HepG2 (cell line): Measurements from ENCODE around the gene FSD2. TPM values are rescaled to one million over a fixed set of nuclear protein-coding genes. Genes with fewer than 3 reads are reported as not detected.

Source experiments
- ATAC-seq: fragments of 200-7000 bp; cut with Tn5 transposase; 3 replicates; pipeline ENCODE4 v1.9.1; 2020; ENCODE audit warnings: mild to moderate bottlenecking, moderate library complexity
- BruUV-seq: library from RNA; stranded (reverse); fragments of 400-500 nt; replicated peaks from 2 replicates; lab custom pipeline; 2021; lab: Mats Ljungman, UMichigan
- CTCF ChIA-PET: fragments of 300-600 bp; formaldehyde crosslinking; extraction: SDS; loops from one replicate; lab custom pipeline; 2021; ENCODE audit warnings: low total read pairs, inconsistent platforms, low intra/inter-chr PET ratio; lab: Yijun Ruan, JAX
- POLR2A ChIA-PET: fragments of 350-600 bp; sonication (Branson Sonifier 250); formaldehyde crosslinking; loops from one replicate; lab custom pipeline; 2020; ENCODE audit warnings: antibody characterized with exemption, inconsistent platforms; lab: Yijun Ruan, JAX
- DNase-seq: peaks from one replicate; pipeline ENCODE4 v3.0.0-alpha.2; 2015; ENCODE audit warnings: low spot score
- FAIRE-seq: peaks from 3 replicates; lab custom pipeline; 2011; peaks lifted over from hg19 to GRCh38; lab: Jason Lieb, UNC
- H2AFZ ChIP-seq: one replicate; pipeline ENCODE4 v1.6.1; 2011; ENCODE audit warnings: low read length, inconsistent platforms
- H3K27ac ChIP-seq: fragments of 300-600 bp; 3 replicates; pipeline ENCODE4 v1.8.0; 2011; ENCODE audit warnings: mixed run types, mild to moderate bottlenecking, mixed read lengths, low read length, inconsistent platforms; ENCODE audit not compliant: insufficient read depth; ENCODE audit errors: extremely low read length
- H3K27me3 ChIP-seq, 2 experiments: fragments of 200-600 bp in 1 of 2; 2 replicates in 1 of 2; 3 replicates in 1 of 2; pipeline versions ENCODE4 v1.6.0 to v1.8.0; 2011; ENCODE audit warnings: low read length in 2 of 2, mild to moderate bottlenecking in 2 of 2, moderate library complexity in 2 of 2, inconsistent platforms in 1 of 2; ENCODE audit not compliant: insufficient read depth in 2 of 2, control insufficient read depth in 1 of 2
- H3K36me3 ChIP-seq, 2 experiments: fragments of 200-600 bp in 1 of 2; replicated peaks in 1 of 2; 2 replicates in 1 of 2; 3 replicates in 1 of 2; pipeline versions ENCODE4 v1.5.1 to v1.8.0; 2011; ENCODE audit warnings: low read length in 2 of 2, inconsistent platforms in 1 of 2; ENCODE audit not compliant: insufficient read depth in 2 of 2, control insufficient read depth in 1 of 2
- H3K4me1 ChIP-seq: 2 replicates; pipeline ENCODE4 v1.5.1; 2012; ENCODE audit warnings: low read length, inconsistent platforms; ENCODE audit not compliant: insufficient read depth
- H3K4me2 ChIP-seq: 2 replicates; pipeline ENCODE4 v1.6.0; 2011; ENCODE audit warnings: low read depth, low read length, inconsistent platforms
- H3K4me3 ChIP-seq, 3 experiments: fragments of 200-600 bp in 1 of 3; sonication (generic), shearing (Covaris generic) in 1 of 3; replicated peaks in 1 of 3; 2 replicates each; pipeline ENCODE4 v1.5.1; 2011 to 2016; ENCODE audit warnings: low read length in 3 of 3, inconsistent platforms in 2 of 3, low read depth in 2 of 3, mild to moderate bottlenecking in 2 of 3, control low read depth in 1 of 3, mixed read lengths in 1 of 3; ENCODE audit not compliant: insufficient read depth in 1 of 3
- H3K79me2 ChIP-seq: one replicate; pipeline ENCODE4 v1.6.1; 2011; ENCODE audit warnings: low read length, inconsistent platforms; ENCODE audit not compliant: insufficient read depth
- H3K9ac ChIP-seq: 2 replicates; pipeline ENCODE4 v1.6.0; 2011; ENCODE audit warnings: mild to moderate bottlenecking, low read depth, low read length, inconsistent platforms; ENCODE audit not compliant: insufficient read depth
- H3K9me3 ChIP-seq: 2 replicates; pipeline ENCODE4 v1.5.1; 2012; ENCODE audit warnings: mild to moderate bottlenecking, low read length
- H4K20me1 ChIP-seq: 2 replicates; pipeline ENCODE4 v1.6.0; 2011; ENCODE audit warnings: inconsistent platforms, mild to moderate bottlenecking, low read length, moderate library complexity; ENCODE audit not compliant: insufficient read depth
- ASH2L ChIP-seq: fragments of 300-600, 200-600 bp; sonication (generic); IDR thresholded peaks from 2 replicates; pipeline ENCODE4 v1.7.0; 2017; ENCODE audit warnings: low read depth, mild to moderate bottlenecking, moderate library complexity, mixed read lengths, low read length; ENCODE audit not compliant: insufficient read length
- EHMT2 ChIP-seq: fragments of 200-600 bp; sonication (generic); IDR thresholded peaks from 2 replicates; pipeline ENCODE4 v1.7.0; 2017; ENCODE audit warnings: antibody characterized with exemption, low read depth, low read length, borderline replicate concordance
- HMGA1 ChIP-seq: sonication (generic); formaldehyde crosslinking; conservative IDR thresholded peaks from 2 replicates; pipeline ENCODE4 v1.4.0; 2020; ENCODE audit warnings: missing genetic modification reagents
- MLXIP ChIP-seq: sonication (generic); formaldehyde crosslinking; IDR thresholded peaks from 2 replicates; pipeline ENCODE4 v1.9.0; 2021; ENCODE audit warnings: missing genetic modification reagents, borderline replicate concordance
- NCOA5 ChIP-seq: sonication (generic); formaldehyde crosslinking; IDR thresholded peaks from 2 replicates; pipeline ENCODE4 v1.4.0; 2020; ENCODE audit warnings: missing genetic modification reagents
- NR3C1 ChIP-seq: sonication (generic); formaldehyde crosslinking; IDR thresholded peaks from 2 replicates; pipeline ENCODE4 v1.4.0; 2020; ENCODE audit warnings: missing genetic modification reagents
- SIX1 ChIP-seq: sonication (generic); formaldehyde crosslinking; IDR thresholded peaks from 2 replicates; pipeline ENCODE4 v1.4.0; 2020; ENCODE audit warnings: missing genetic modification reagents, borderline replicate concordance
- ZBTB43 ChIP-seq: sonication (generic); formaldehyde crosslinking; conservative IDR thresholded peaks from 2 replicates; pipeline ENCODE4 v1.4.0; 2020; ENCODE audit warnings: missing genetic modification reagents
- ZC3H13 ChIP-seq: sonication (generic); formaldehyde crosslinking; IDR thresholded peaks from 2 replicates; pipeline ENCODE4 v1.8.1; 2023; ENCODE audit warnings: mild to moderate bottlenecking, missing genetic modification reagents, moderate library complexity
- WGBS: methylation state at CpG from one replicate; pipeline ENCODE4 v1.1.6; 2017; ENCODE audit warnings: low lambda C conversion rate; 5-methylcytosine and 5-hydroxymethylcytosine counted together
- in situ Hi-C: cut with HindIII; loops from 2 replicates; pipeline ENCODE4 v1.10.0; 2017; ENCODE audit warnings: low pct_unique_long_range_greater_than_20kb; ENCODE audit not compliant: extremely low pct_ligation_motif_present
- intact Hi-C: fragments of 100-400 bp; cut with micrococcal nuclease; formaldehyde crosslinking; loops from one replicate; pipeline ENCODE4 v1.10.0; 2022; ENCODE audit not compliant: unreplicated experiment
- polyA plus RNA-seq, 8 experiments: library from polyadenylated mRNA; depleted of rRNA in 3 of 8; stranded (reverse) in 7 of 8; unstranded in 1 of 8; fragments of >200 nt; fragmentation: Illumina TruSeq in 4 of 8; extraction: Trizol in 4 of 8; gene quantifications; 2 replicates each; pipeline versions ENCODE4 v1.2.1 to v1.2.3, GENCODE V29; 2011 to 2016; ENCODE audit warnings: low read depth in 4 of 8, missing spikeins in 1 of 8, mixed read lengths in 1 of 8; ENCODE audit not compliant: insufficient read depth in 1 of 8
- total RNA-seq, 5 experiments: library from RNA; depleted of rRNA; stranded (reverse); fragments of >200 nt; fragmentation: Illumina TruSeq; extraction: Trizol; gene quantifications; 2 replicates each; pipeline ENCODE4 v1.2.3, GENCODE V29; 2016; ENCODE audit warnings: low read depth in 1 of 5

FSD2 gene
- total and polyA plus RNA-seq, 2 of the 13 experiments (the other 11 are each of a cell fraction or from before 2014, with no cell fraction given), result not detected

- intact Hi-C loops, result no loop called here
Observed at GRCh38 chr15:82731527-82731926, 74.3 kb downstream of the FSD2 start.

More at GRCh38 chr15:82731527-82731926, 74.3 kb downstream of the FSD2 start:
- ChIA-PET CTCF (no interaction called here), POLR2A (no interaction called here)
- Histone ChIP-seq H3K4me1 (no peaks in the 10 kb centered on the region), H4K20me1 (no peaks in the 10 kb centered on the region), H3K27me3 (no peaks in the 10 kb centered on the region), H3K79me2 (no peaks in the 10 kb centered on the region), H3K9ac (no peak overlapping the region), H3K4me2 (no peak overlapping the region), H3K4me3 (no peak overlapping the region), H3K9me3 (no peaks in the 10 kb centered on the region), H3K36me3 (no peaks in the 10 kb centered on the region), H3K27ac (no peak overlapping the region), H2AFZ (no peak overlapping the region)
- DNase-seq (no peak), FAIRE-seq (no peak), ATAC-seq (no peak)
- 95% methylated on average over 2 of the region's 2 CpGs for WGBS
- TF ChIP-seq ZC3H13 (CRISPR knock-in tag), result no peak
- TF ChIP-seq NR3C1 (CRISPR knock-in tag), result no peak
- no peak for TF ChIP-seq EHMT2
- TF ChIP-seq ZBTB43 (CRISPR knock-in tag), result no peak
- TF ChIP-seq MLXIP (CRISPR knock-in tag), result no peak
- TF ChIP-seq NCOA5, result no peak
- TF ChIP-seq HMGA1, result no peak
- TF ChIP-seq SIX1 (CRISPR knock-in tag), result no peak
- no peak for TF ChIP-seq ASH2L
- BruUV-seq, result no TSS peak
- in situ Hi-C loops, result no loop called here
